Myocyte (in vitro differentiated cells): Measurements from ENCODE around the gene SAMD8. TPM values are rescaled to one million over a fixed set of nuclear protein-coding genes. Genes with fewer than 3 reads are reported as not detected.

Source experiments
- DNase-seq: peaks from one replicate; pipeline ENCODE4 v3.0.0-alpha.2; 2012; ENCODE audit warnings: low read depth
- polyA plus RNA-seq: library from polyadenylated mRNA; unstranded; fragments of >200 nt; gene quantifications from one replicate; pipeline ENCODE4 v1.2.1, GENCODE V29; 2012; ENCODE audit warnings: missing spikeins
- total RNA-seq: library from RNA; depleted of rRNA; stranded (reverse); fragments of >200 nt; gene quantifications from 2 replicates; pipeline ENCODE4 v1.2.3, GENCODE V29; 2014

The SAMD8 gene
- 40.1 and 40.5 TPM in 2 replicates for total RNA-seq
- polyA plus RNA-seq: 10.9 TPM

DNA sequence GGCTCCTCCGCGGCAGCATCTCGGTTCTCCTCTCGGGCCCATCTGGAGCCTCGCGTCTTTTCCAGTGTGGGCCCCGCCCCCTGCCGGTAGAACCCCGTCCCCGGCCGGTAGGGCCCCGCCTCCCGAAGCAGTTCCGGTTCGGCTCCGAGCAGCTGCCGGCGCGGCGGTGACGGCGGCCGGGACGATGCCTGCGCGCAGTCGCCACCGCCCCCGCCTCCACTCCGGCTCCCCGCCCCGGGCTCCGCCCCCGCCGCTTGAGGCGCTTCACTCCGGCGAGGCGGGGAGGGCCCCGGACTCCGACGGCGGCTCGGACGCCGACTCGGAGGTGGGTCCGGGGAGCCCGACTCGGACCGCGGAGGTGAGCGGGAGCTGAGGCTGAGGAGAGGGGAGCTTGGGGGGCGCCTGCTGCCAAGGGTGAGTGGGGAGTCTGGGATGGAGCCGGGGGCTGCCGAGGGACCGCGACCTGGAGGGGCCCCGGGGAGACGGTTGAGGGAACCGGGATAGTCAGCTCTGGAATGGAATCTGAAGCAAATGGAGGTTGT lies at the start of gene SAMD8:
TSS of gene SAMD8 (plus strand) at position 292 of the 542 bp plus-strand sequence. CDS start 38,873 bp downstream, outside the sequence.
- peak; percentile 97 for DNase-seq

GRCh38 chr10:75061709-75062505 lies 49.5 kb upstream of the SAMD8 start:
- DNase-seq: no peak

DNA sequence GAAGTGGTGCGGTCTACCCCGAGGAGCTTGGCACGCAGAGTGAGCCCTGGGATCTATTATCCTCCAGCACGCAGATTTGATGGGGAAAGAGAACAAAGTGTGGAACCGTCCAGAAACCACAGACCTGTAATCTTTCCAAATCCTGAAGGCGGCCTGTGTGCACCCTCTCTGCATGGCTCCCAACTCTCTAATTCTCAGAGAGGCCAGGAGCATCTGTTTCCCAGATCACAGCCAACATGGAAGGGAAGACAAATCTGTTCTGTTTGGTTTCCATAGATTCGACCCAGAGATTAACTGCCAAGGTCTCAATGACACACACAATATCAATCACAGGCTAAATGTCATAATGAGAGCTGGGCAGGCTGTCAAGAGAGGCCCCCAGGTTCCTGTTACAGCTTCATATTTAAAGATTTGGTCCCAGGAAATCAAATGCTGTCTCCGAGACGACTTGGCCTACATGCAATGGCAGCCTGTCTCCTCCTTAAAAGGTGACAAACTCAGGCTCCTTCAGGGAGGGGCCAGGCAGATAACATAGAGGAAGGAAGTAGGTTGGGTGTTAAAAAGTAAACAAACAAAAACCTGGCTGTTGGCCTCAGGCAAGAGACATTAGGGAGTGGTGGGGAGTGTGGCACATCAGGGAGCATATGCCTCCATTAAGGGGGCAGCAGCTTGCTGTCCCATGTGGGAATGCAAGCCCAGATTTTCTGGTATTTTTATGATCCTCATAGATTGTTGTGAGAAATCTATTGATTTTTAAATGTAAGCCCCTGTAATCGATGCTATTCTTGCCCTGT lies 48.8 kb upstream of the SAMD8 start:
- peak; percentile 31 for DNase-seq

DNA sequence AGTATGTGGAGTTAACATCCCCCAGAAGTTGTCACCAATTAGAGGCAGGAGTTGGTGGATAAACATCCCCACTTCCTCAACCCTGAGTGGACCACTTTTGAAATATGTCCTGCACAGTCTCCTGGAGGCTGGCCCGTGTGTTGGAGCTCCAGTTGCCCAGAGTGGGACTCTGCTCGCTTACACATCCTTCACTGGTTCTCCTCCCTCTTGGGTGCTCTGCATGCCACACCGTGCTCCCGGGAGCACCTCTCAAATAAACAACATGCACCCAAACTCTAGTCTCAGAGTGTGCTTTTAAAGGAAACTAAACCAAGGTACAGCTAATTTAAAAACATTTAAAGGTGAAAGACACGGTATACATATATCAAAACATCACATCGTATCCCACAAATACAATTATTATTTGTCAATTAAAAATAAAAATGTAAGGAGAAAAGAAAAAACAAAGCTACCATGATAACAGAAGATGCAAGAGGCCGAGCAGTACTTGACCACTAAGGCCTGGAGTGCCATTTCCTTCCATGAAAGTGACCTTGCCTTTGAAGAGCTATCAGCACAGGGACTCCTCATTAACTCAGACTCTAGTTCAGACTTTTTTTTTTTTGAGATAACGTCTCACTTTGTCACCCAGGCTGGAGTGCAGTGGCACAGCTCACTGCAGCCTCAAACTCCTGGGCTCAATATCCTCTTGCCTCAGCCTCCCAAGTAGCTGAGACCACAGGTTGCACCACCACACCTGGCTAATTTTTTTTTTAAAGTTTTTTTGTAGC lies 47.8 kb upstream of the SAMD8 start:
- no peak for DNase-seq

- no peak for DNase-seq
These were observed 46.4 kb upstream of the SAMD8 start for GRCh38 chr10:75065076-75065475.

- no peak for DNase-seq
These were observed 45.2 kb upstream of the SAMD8 start for GRCh38 chr10:75066271-75066670.

- DNase-seq: no peak
These were observed 44.2 kb upstream of the SAMD8 start for GRCh38 chr10:75067272-75067671.

DNA sequence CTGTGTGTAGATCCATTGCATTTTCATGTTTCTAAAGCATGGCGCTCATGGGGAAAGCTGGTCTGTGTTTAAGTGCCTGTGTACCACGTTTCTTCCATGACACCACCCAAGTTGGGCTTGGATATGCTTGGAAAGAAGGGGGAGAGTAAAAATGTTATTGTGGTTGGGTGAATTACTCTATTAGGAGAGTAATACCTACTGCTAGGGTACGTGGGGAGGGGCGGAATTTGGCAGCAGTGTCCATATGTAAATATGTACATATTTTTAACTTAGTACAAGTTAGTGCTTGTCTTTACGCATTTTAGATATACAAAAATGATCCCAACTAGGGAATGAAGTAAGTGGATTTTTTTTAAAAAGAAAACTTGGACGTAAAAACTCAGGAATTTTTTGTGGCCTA lies 42.9 kb upstream of the SAMD8 start:
- DNase-seq: no peak

GRCh38 chr10:75070476-75070875 lies 41.0 kb upstream of the SAMD8 start:
- no peak for DNase-seq

GRCh38 chr10:75070961-75071428 lies 40.5 kb upstream of the SAMD8 start:
- no peak for DNase-seq

GRCh38 chr10:75071756-75072155 lies 39.7 kb upstream of the SAMD8 start:
- DNase-seq: no peak

DNA sequence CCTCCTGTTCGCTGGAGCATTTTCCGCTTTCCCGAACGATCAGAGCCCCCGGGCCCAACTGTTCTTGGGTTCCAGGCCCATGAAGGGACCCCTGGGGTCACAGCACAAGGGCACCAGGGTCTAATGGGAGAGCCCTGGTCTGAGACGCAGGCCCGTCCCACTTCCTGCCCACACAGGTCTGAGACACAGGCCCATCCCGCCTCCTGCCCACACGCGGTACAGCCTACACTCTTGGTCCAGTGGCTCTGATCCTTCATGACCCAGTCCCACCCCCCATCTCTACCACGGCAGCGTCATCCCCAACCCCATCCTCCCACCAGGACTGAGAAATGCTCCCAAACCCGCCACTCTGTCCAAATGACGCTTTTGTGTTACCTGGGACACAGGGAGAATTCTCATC lies 38.7 kb upstream of the SAMD8 start:
- no peak for DNase-seq

DNA sequence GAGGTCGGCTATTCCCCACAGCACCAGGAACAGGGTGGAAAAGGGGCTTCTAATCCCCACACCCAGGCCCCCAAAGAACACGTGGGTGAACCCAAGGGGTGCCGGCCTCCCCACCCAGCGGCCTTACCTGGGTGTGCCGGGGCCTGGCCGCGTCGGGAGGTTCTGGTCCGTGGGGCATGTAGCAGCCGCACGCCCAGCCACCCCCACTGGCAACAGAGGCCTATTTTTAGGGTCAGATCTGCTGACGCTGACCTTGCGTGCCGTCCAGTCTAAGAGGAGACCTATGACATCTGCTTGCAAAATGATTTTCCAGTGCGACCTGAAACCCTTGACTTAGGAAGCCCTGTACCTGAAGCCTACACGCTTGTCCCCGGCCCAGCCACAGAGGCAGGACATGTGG lies 38.0 kb upstream of the SAMD8 start:
- no peak for DNase-seq

GRCh38 chr10:75074711-75075445 lies 36.6 kb upstream of the SAMD8 start:
- no peak for DNase-seq

DNA sequence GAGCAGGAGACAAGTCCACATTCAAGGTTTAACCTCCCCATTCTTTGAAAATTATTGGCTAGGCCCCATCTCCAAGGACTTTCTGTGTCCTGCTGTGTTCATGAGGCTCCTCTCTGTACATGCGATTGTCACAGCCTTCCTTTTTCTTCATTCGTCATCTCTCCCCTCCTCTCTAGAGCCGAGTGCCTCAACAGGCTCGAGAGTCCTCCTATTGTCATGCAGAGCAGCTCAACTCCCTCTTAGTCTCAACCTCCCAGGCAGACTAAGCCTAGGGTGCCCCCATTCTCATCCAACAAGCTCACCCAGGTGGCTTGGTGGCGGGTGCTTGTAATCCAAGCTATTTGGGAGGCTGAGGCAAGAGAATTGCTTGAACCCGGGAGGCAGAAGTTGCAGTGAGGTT lies 35.1 kb upstream of the SAMD8 start:
- no peak for DNase-seq

DNA sequence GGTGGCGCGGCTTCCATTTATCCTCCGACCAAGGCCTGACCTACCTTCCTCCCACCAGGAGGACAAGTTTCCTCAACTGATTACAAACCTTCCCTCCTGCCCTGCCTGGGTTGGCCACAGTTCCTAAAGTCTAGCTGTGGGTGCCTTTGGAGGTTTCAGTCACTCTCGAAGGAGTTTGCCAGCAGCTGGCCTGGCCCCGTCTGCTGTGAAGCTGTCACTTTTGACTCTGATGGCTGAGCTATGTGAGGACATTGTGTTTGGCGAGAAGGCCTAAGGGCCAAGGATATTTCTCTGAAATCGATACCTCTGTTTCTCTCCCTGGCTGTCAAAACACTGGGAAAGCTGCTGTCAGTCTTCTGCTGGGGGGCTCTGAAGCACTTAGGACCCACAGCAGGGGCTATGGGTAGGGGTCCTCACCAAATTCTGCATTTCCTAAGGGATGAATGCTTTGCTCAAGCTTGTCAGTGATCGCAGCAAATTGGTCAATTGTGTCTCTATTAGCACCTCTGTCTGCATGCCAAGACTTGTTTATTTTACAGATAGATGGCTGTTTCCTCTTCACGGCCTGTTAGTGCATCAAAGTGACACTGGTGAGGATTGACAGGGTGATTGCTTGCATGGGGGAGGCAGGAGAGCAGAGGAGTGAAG lies 31.9 kb upstream of the SAMD8 start:
- DNase-seq: no peak

GRCh38 chr10:75080554-75080953 lies 30.9 kb upstream of the SAMD8 start:
- no peak for DNase-seq

DNA sequence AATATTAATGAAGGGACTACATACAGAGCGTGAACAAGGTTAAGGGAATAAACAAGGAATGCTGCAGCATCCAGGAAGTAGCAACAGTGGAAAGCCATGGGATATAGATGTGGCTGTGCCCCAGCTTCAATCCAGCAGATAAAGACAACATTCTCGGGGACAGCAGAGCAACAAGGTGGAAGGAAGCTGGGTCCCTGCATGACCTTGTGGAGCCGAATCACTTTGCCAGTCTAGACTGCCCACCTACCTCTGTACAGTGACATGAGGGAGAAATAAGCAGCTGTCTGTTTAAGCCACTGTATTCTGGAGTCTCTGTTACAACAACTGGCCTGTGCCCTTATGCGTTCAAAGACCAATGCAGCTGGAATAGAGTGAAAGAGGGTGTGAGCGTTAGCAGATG lies 30.1 kb upstream of the SAMD8 start:
- no peak for DNase-seq

DNA sequence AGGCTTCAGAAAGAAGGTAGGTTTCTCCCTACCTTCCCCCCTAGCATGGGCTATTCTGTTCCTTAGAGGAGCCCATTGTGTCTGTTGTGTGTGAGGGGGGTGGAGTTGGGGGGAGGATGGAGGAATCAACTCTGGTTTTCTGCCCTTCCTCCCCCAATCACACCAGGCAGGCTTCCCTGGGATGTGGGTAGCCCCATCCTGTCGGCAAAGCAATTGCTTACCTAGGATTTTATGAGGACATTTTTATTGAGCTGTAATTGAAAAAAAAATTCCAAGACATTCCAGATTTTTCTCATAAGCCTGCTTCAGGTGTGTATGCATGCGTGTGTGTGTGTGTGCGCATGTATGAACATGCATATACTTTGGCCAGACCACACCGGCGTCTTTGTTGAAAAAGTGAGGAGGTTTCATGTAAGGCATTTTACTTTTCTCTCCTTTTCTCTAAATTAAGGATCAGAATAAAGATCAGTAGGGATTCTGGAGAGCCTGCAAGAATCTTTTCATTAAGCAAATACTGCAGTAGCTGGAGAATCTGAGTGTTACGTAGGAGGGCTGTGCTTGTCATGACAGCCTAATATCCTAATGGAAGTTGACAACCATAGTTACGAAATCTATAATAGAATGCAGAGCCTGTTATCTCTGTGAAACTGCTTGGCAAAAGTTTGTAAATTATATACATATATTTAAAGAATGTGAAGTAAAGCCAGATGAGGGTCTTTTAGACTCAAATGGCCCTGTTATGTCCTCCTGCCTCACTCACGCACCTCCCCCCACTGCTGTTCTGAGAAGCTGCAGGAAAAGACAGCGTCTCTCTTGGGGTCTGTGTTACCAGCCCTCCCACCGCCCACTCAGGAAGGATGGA lies 27.3 kb upstream of the SAMD8 start:
- DNase-seq: no peak
